ENCODE data around the gene POFUT2.

The POFUT2 gene

DNA sequence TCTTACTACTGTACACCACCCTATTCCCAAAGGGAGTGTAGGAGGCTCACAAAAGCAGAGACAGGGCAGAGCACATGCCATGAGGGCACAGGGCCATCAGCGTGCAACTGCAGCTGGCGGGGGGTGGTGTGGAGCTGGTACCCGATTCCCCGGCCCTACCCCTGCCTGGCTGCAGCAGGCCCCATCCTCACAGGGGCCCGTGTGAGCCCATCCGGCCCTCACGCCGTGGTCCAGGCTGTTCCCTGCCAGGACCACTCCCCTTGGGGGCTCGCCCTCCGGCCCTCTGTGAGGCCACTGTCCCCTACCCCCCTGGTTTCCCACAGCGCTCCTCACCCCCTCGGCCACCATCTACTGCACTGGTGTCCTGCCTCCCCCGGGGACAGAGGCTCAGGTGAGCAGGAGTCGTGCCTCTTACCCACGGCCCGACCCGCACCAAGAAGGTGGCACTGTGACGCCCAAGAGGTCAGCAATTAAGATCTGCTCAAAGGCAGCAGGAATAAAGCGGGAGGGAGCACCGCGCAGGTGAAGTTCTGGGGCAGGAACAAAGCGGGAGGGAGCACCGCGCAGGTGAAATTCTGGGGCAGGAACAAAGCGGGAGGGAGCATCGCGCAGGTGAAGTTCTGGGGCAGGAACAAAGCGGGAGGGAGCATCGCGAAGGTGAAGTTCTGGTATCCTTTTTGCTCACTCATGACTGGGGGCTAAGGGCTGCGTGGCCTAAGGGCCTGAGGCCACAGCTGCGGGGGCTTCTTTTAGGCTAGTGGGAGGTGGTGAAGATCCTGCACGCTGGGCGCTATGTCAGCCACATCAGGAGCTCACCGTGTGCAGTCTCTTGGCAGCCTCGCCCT, 3.9 kb downstream of the POFUT2 start:
- H3K27ac ChIP-seq (ENCODE audit: low read length): no peak overlapping the region
- peaks cover 53% of the 10 kb centered on the region for H3K36me3 ChIP-seq (ENCODE audit: control insufficient read depth, low read depth, low read length)
- no peaks in the 10 kb centered on the region for H3K9me3 ChIP-seq (ENCODE audit: control insufficient read depth, low read depth, low read length)
- no peaks in the 10 kb centered on the region for H3K27me3 ChIP-seq (ENCODE audit: control insufficient read depth, insufficient read depth, low read length)
- no peaks in the 10 kb centered on the region for H3K4me1 ChIP-seq (ENCODE audit: control insufficient read depth, low read depth, low read length)
- H3K9ac ChIP-seq (ENCODE audit: low read length): no peak overlapping the region
- no peak overlapping the region for H3K4me3 ChIP-seq (ENCODE audit: low read length)

DNA sequence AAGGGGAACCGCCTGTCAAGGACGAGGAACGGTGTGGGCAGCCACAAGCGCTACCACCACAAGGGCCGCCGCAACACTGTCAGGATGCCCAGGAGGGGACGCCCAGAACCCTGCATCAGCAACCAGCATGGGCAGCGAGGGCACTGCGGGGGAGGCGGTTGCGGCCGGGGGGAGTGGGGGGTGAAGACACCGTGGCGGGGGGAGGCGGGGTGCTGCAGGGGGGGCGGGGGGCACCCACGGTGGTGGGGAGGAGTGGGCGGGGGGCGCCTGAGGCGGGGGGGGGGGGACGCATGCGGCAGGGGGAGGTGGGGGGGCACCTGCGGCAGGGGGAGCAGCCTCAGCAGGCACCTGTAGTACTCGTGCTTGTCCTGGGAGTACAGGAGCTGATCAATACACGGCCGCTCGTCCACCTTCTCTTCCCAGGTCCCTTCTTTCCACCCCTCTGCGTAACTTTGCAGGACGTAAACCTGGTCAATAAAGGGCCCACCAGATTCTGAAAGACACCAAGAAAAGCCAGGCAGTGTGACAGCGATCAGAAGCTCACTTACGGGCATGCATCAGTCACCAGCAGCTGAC, 4.6 kb downstream of the POFUT2 start:
- H3K4me3 ChIP-seq (ENCODE audit: low read length): no peak overlapping the region
- H3K36me3 ChIP-seq (ENCODE audit: control insufficient read depth, low read depth, low read length): peaks cover 57% of the 10 kb centered on the region
- no peaks in the 10 kb centered on the region for H3K4me1 ChIP-seq (ENCODE audit: control insufficient read depth, low read depth, low read length)
- H3K9ac ChIP-seq (ENCODE audit: low read length): no peak overlapping the region
- H3K27me3 ChIP-seq (ENCODE audit: control insufficient read depth, insufficient read depth, low read length): no peaks in the 10 kb centered on the region
- no peaks in the 10 kb centered on the region for H3K9me3 ChIP-seq (ENCODE audit: control insufficient read depth, low read depth, low read length)
- H3K27ac ChIP-seq (ENCODE audit: low read length): no peak overlapping the region

DNA sequence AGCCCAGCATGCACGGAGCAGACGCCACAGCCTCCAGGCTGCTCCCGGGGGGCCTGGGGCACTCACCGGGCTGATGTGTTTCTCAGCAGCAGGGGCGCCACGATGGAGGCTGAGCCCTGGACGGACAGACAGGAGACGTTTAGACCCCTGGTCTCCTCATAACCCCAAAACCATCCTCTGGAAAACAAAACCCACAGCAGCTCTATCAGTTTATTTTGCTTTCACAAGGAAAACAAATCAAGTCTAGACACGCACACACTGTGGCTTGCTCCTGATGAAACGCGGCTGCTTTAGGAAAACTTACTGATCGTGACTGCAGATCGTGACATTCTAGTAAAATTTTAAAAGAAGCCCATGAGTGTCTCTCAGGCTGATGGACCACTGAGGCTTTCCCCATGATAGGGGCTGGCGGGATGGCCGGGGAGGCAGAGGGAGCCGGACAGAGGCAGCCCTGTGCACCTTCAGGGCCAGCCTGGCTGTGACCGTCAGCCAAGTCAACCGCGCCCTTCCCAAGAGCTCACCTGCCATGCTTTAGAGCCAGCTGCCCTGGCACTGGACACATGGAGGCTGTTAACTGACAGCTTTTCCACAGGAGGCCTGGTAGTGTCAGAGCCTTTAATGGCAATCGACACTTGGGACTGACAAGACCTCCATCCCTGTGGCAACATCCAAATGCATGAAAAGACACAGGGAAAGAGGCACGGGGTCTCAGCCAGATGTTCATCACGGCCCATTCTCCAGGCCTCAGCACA, 5.2 kb downstream of the POFUT2 start:
- no peaks in the 10 kb centered on the region for H3K27me3 ChIP-seq (ENCODE audit: control insufficient read depth, insufficient read depth, low read length)
- H3K27ac ChIP-seq (ENCODE audit: low read length): no peak overlapping the region
- H3K36me3 ChIP-seq (ENCODE audit: control insufficient read depth, low read depth, low read length): peaks cover 64% of the 10 kb centered on the region
- no peak overlapping the region for H3K4me3 ChIP-seq (ENCODE audit: low read length)
- no peak overlapping the region for H3K9ac ChIP-seq (ENCODE audit: low read length)
- no peaks in the 10 kb centered on the region for H3K4me1 ChIP-seq (ENCODE audit: control insufficient read depth, low read depth, low read length)
- H3K9me3 ChIP-seq (ENCODE audit: control insufficient read depth, low read depth, low read length): no peaks in the 10 kb centered on the region

DNA sequence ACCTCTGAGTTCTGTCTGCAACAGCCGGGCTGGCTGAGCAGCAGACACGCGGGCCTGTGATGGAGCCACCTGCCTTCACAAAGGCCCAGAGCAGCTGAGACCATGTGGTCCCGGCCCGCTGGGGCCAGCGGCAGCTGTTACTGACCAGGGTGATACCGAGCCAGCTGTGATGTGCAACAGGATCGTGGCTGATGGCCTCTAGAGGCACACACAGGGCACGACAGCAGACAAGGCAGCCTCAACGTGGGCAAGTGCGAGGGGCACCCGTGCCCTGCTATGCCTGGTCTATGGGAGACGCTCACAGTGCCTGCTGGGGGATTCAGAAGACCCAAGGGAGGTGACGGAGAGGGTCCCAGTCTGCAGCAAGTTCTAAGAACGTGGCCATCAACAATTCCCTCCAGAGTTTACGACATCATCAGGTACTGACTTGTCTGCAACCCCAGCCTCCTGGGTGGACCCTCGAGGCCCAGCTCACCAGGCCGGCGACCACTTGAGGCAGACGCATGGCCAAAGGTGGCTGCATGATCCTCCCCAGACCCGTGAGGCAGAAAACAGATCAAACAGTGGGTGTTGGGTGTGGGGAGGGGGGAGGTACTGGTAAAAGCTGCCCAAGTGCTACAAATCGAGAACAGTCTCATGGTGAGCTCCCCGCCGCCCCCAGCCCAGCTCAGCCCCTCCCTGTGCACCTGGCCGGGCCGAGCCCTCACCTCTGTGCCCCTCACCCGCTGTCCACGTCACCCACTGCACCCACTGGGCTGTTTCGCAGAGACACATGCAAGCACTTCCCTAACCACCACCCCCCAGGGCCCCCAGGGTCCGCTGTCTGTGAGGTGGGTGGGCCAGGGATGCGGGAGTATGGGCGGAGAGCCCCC, 6.0 kb downstream of the POFUT2 start:
- H3K4me1 ChIP-seq (ENCODE audit: control insufficient read depth, low read depth, low read length): no peaks in the 10 kb centered on the region
- H3K36me3 ChIP-seq (ENCODE audit: control insufficient read depth, low read depth, low read length): peaks cover 72% of the 10 kb centered on the region
- no peak overlapping the region for H3K4me3 ChIP-seq (ENCODE audit: low read length)
- H3K9me3 ChIP-seq (ENCODE audit: control insufficient read depth, low read depth, low read length): no peaks in the 10 kb centered on the region
- no peak overlapping the region for H3K27ac ChIP-seq (ENCODE audit: low read length)
- H3K9ac ChIP-seq (ENCODE audit: low read length): no peak overlapping the region
- no peaks in the 10 kb centered on the region for H3K27me3 ChIP-seq (ENCODE audit: control insufficient read depth, insufficient read depth, low read length)

GRCh38 chr21:45280969-45281368, 6.7 kb downstream of the POFUT2 start:
- H3K9ac ChIP-seq (ENCODE audit: low read length): no peak overlapping the region
- H3K27ac ChIP-seq (ENCODE audit: low read length): no peak overlapping the region
- H3K36me3 ChIP-seq (ENCODE audit: control insufficient read depth, low read depth, low read length): peaks cover 76% of the 10 kb centered on the region
- H3K27me3 ChIP-seq (ENCODE audit: control insufficient read depth, insufficient read depth, low read length): no peaks in the 10 kb centered on the region
- no peaks in the 10 kb centered on the region for H3K9me3 ChIP-seq (ENCODE audit: control insufficient read depth, low read depth, low read length)
- H3K4me1 ChIP-seq (ENCODE audit: control insufficient read depth, low read depth, low read length): no peaks in the 10 kb centered on the region
- no peak overlapping the region for H3K4me3 ChIP-seq (ENCODE audit: low read length)

DNA sequence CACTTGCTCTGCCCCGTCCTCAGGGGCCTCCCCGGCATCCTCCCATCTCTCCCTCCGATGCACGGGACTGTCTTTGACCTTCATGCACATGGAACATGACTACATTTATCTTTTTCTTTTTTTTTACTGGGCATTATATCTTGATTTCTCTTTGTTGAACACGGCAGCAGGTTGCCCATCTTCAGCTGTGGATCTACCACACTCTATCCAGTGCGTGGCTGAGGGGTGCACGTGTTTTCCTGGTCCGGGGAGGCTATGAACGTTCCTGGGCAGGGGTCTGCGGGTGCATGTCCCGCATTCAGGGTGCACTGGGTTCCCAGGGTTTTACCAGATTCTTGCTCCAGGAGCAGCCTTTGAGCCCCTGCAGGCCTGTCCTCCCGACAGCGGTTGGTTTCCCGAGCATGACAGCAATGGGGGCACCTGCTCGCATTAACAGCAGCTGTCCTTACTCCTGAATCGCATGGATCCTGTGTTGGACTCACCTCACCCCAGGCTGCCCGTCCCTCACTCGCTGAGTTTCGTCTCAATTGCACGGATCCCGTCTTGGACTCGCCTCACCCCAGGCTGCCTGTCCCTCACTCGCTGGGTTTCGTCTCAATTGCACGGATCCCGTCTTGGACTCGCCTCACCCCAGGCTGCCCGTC, 7.4 kb downstream of the POFUT2 start:
- Histone ChIP-seq H3K27me3 (ENCODE audit: control insufficient read depth, insufficient read depth, low read length) (no peaks in the 10 kb centered on the region), H3K27ac (ENCODE audit: low read length) (no peak overlapping the region), H3K4me3 (ENCODE audit: low read length) (no peak overlapping the region), H3K9ac (ENCODE audit: low read length) (no peak overlapping the region), H3K9me3 (ENCODE audit: control insufficient read depth, low read depth, low read length) (no peaks in the 10 kb centered on the region), H3K4me1 (ENCODE audit: control insufficient read depth, low read depth, low read length) (no peaks in the 10 kb centered on the region), H3K36me3 (ENCODE audit: control insufficient read depth, low read depth, low read length) (peaks cover 75% of the 10 kb centered on the region)

DNA sequence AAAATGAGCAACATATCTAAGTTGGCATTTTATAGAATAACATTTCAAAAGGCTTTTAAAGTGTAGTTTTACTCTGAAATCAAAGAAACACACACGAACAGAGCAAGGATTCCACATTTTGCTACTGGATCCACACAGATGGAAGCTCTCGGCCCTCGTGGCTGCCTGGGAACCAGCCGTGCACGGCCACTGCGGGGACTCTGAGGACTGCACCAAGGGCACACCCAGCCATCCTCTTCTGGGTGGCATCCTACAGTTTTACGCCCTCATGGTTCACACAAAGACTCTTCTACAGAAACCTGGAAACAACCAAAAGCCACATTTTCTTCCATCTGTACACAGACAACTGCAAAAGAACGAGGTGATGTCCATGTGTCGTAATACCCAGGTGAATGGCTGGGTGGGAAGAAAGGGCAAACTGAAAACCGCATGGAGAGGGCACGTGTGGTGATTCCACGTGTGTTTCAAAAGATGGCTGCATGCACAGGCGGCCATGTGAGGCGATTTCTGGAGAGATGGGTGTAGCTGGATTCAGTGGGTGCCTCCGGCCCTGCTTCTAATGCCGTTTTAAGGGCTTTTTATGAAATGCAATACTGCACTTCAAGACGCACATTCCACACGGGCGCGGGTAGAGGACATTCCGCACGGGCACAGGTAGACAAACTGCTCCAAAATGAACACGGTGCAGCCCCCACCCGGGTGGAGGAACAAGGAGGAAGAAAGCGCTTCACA, 8.1 kb downstream of the POFUT2 start:
- Histone ChIP-seq H3K9me3 (ENCODE audit: control insufficient read depth, low read depth, low read length) (no peaks in the 10 kb centered on the region), H3K9ac (ENCODE audit: low read length) (no peak overlapping the region), H3K4me3 (ENCODE audit: low read length) (no peak overlapping the region), H3K27me3 (ENCODE audit: control insufficient read depth, insufficient read depth, low read length) (no peaks in the 10 kb centered on the region), H3K4me1 (ENCODE audit: control insufficient read depth, low read depth, low read length) (no peaks in the 10 kb centered on the region), H3K27ac (ENCODE audit: low read length) (no peak overlapping the region), H3K36me3 (ENCODE audit: control insufficient read depth, low read depth, low read length) (peaks cover 75% of the 10 kb centered on the region)

- Histone ChIP-seq H3K9ac (ENCODE audit: low read length) (no peak overlapping the region), H3K4me1 (ENCODE audit: control insufficient read depth, low read depth, low read length) (no peaks in the 10 kb centered on the region), H3K27ac (ENCODE audit: low read length) (no peak overlapping the region), H3K36me3 (ENCODE audit: control insufficient read depth, low read depth, low read length) (peaks cover 70% of the 10 kb centered on the region), H3K4me3 (ENCODE audit: low read length) (no peak overlapping the region), H3K27me3 (ENCODE audit: control insufficient read depth, insufficient read depth, low read length) (no peaks in the 10 kb centered on the region), H3K9me3 (ENCODE audit: control insufficient read depth, low read depth, low read length) (no peaks in the 10 kb centered on the region)
Measured at GRCh38 chr21:45278156-45278911, 9.4 kb downstream of the POFUT2 start.

DNA sequence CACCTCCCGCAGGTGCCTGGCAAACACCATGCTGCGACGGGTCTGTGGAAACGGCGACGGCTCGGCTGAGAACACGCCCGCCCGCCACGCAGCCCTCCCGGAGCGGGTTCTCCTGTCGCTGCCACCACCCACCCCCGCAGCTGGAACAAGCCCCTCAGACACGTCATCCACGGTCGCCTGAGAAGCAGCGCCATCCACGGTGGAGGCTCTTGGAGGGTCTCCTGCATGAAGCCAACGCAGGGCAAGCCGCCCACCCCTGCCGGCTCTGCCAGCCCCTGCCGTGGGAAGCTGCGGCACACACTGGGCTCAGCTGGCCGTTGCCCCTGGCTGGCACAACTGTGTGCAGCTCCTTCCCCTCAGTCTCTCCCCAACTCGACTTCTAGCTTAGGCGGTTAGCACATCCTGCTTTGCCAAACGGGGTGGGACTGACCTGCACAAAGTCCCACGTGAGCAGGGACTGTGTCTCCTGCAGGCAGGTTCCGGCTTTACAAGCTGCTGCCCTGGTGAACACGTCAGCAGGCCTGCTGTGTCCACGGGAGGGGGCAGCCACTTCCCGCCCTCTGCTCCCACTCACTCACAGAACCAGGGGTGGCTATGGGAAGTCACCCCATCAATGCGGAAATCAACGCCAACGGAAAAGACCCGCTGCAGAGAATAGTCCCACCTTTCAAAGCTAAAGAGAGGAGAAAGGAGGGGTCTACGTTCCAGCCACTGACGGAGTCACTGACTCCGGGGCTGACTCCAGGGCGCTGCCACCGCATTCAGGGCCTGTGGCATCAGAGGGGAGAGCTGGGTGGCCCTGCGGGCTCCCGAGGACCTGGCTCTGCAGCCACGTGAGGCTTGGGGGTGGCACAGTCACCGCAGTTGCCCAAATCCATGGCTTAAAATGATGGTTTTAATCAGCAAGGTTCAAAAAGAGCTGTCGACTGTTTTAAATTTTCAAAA, 10.3 kb downstream of the POFUT2 start:
- no peak overlapping the region for H3K9ac ChIP-seq (ENCODE audit: low read length)
- no peak overlapping the region for H3K27ac ChIP-seq (ENCODE audit: low read length)
- H3K36me3 ChIP-seq (ENCODE audit: control insufficient read depth, low read depth, low read length): peaks cover 64% of the 10 kb centered on the region
- no peaks in the 10 kb centered on the region for H3K9me3 ChIP-seq (ENCODE audit: control insufficient read depth, low read depth, low read length)
- no peaks in the 10 kb centered on the region for H3K27me3 ChIP-seq (ENCODE audit: control insufficient read depth, insufficient read depth, low read length)
- no peaks in the 10 kb centered on the region for H3K4me1 ChIP-seq (ENCODE audit: control insufficient read depth, low read depth, low read length)
- H3K4me3 ChIP-seq (ENCODE audit: low read length): no peak overlapping the region

Measured in iPS-18a (cell line).